Neuronal stem cell (in vitro differentiated cells): ENCODE results near the gene AFAP1L2. TPM values are rescaled to one million over a fixed set of nuclear protein-coding genes. Genes with fewer than 3 reads are reported as not detected.

ENCODE experiments used
- DNase-seq: peaks from one replicate; pipeline ENCODE4 v3.0.0-alpha.2; 2013; ENCODE audit warnings: low spot score
- H2AFZ ChIP-seq: one replicate; pipeline ENCODE4 v1.6.1; 2013; ENCODE audit warnings: mild to moderate bottlenecking, low read length, inconsistent platforms
- H2AK5ac ChIP-seq: 2 replicates; pipeline ENCODE4 v1.6.1; 2013; ENCODE audit warnings: low read depth, mild to moderate bottlenecking, inconsistent platforms, low read length, moderate library complexity, mixed read lengths
- H2BK120ac ChIP-seq: 2 replicates; pipeline ENCODE4 v1.6.1; 2013; ENCODE audit warnings: low read depth, mild to moderate bottlenecking, inconsistent platforms, low read length, moderate library complexity, mixed read lengths
- H2BK12ac ChIP-seq: one replicate; pipeline ENCODE4 v1.6.1; 2013; ENCODE audit warnings: low read length, inconsistent platforms
- H2BK15ac ChIP-seq: 2 replicates; pipeline ENCODE4 v1.6.1; 2013; ENCODE audit warnings: mild to moderate bottlenecking, low read length, inconsistent platforms, mixed read lengths
- H2BK5ac ChIP-seq: one replicate; pipeline ENCODE4 v1.6.1; 2013; ENCODE audit warnings: inconsistent platforms, mild to moderate bottlenecking, low read length, moderate library complexity
- H3K14ac ChIP-seq: one replicate; pipeline ENCODE4 v1.6.1; 2013; ENCODE audit warnings: low read length, inconsistent platforms
- H3K18ac ChIP-seq: 2 replicates; pipeline ENCODE4 v1.6.1; 2013; ENCODE audit warnings: low read length, inconsistent platforms
- H3K23ac ChIP-seq: 2 replicates; pipeline ENCODE4 v1.6.1; 2013; ENCODE audit warnings: low read depth, mild to moderate bottlenecking, mixed read lengths, low read length, inconsistent platforms; ENCODE audit not compliant: poor library complexity
- H3K27ac ChIP-seq: replicated peaks from 3 replicates; pipeline ENCODE4 v1.5.1; 2013; ENCODE audit warnings: low read length, inconsistent platforms
- H3K27me3 ChIP-seq, 3 experiments: 2 replicates each; pipeline ENCODE4 v1.6.1; 2013; ENCODE audit warnings: low read length in 3 of 3, mild to moderate bottlenecking in 2 of 3, inconsistent platforms in 1 of 3, low read depth in 1 of 3, mixed read lengths in 1 of 3, moderate library complexity in 1 of 3; ENCODE audit not compliant: control insufficient read depth in 3 of 3, insufficient read depth in 3 of 3
- H3K36me3 ChIP-seq, 2 donors: replicated peaks in 1 of 2; 2 replicates each; pipeline ENCODE4 v1.6.1; 2013; ENCODE audit warnings: low read length in 2 of 2; ENCODE audit not compliant: control insufficient read depth in 2 of 2, insufficient read depth in 2 of 2
- H3K4ac ChIP-seq: 2 replicates; pipeline ENCODE4 v1.6.1; 2013; ENCODE audit warnings: inconsistent platforms, mild to moderate bottlenecking, low read length, moderate library complexity
- H3K4me1 ChIP-seq, 2 donors: 1 replicate in 1 of 2; 2 replicates in 1 of 2; pipeline ENCODE4 v1.6.1; 2013; ENCODE audit warnings: low read length in 2 of 2, low read depth in 1 of 2; ENCODE audit not compliant: control insufficient read depth in 2 of 2, insufficient read depth in 1 of 2
- H3K4me2 ChIP-seq: one replicate; pipeline ENCODE4 v1.6.1; 2013; ENCODE audit warnings: mild to moderate bottlenecking, low read length, inconsistent platforms; ENCODE audit not compliant: insufficient read depth, poor library complexity, severe bottlenecking
- H3K4me3 ChIP-seq, 2 donors: 2 replicates each; pipeline ENCODE4 v1.5.1; 2013; ENCODE audit warnings: low read length in 2 of 2, mild to moderate bottlenecking in 2 of 2, inconsistent platforms in 1 of 2, moderate library complexity in 1 of 2
- H3K79me1 ChIP-seq: one replicate; pipeline ENCODE4 v1.6.1; 2013; ENCODE audit warnings: low read depth, mild to moderate bottlenecking, inconsistent platforms, low read length, moderate library complexity
- H3K9ac ChIP-seq: one replicate; pipeline ENCODE4 v1.6.1; 2013; ENCODE audit warnings: mild to moderate bottlenecking, low read depth, low read length, inconsistent platforms; ENCODE audit not compliant: poor library complexity
- H3K9me3 ChIP-seq, 2 donors: replicated peaks in 1 of 2; 2 replicates each; pipeline versions ENCODE3 to v1.6.1; 2013; ENCODE audit warnings: low read length in 2 of 2, mild to moderate bottlenecking in 2 of 2, inconsistent platforms in 1 of 2, low read depth in 1 of 2, mixed read lengths in 1 of 2, moderate library complexity in 1 of 2; ENCODE audit not compliant: control insufficient read depth in 2 of 2, insufficient read depth in 1 of 2
- H4K8ac ChIP-seq: one replicate; pipeline ENCODE4 v1.6.1; 2013; ENCODE audit warnings: low read depth, mild to moderate bottlenecking, inconsistent platforms, low read length, moderate library complexity
- H4K91ac ChIP-seq: one replicate; pipeline ENCODE4 v1.6.1; 2013; ENCODE audit warnings: low read length, low read depth, mild to moderate bottlenecking, inconsistent platforms; ENCODE audit not compliant: poor library complexity
- WGBS, 2 donors: extraction: QIAGEN DNeasy Blood & Tissue Kit; methylation state at CpG; one replicate each; pipeline ENCODE4 v1.1.7; 2013; ENCODE audit warnings: missing lambda C conversion rate in 2 of 2, mixed read lengths in 1 of 2; ENCODE audit not compliant: insufficient read length in 2 of 2, insufficient replicate concordance in 1 of 2; ENCODE audit errors: extremely low coverage in 2 of 2; 5-methylcytosine and 5-hydroxymethylcytosine counted together
- polyA plus RNA-seq, 2 experiments: library from polyadenylated mRNA; stranded (reverse); fragments of 200-250 nt; gene quantifications; one replicate each; pipeline ENCODE4 v1.2.3, GENCODE V29; 2013

AFAP1L2 gene
- 6.7 TPM for polyA plus RNA-seq (2013, experiment 1 of 2)
- polyA plus RNA-seq (2013, experiment 2 of 2), result 6.9 TPM

GRCh38 chr10:114404171-114405010, at the start of gene AFAP1L2:
TSS of gene AFAP1L2 (minus strand) at chr10:114404502. CDS start at chr10:114404455, 47 bp downstream.
- Histone ChIP-seq H3K27me3 (peaks cover 10 to 91% (median 30%) of the 10 kb centered on the region in 3 experiments), H3K27ac (no peak within 1 kb of the TSS), H3K4ac (no peak within 1 kb of the TSS), H3K9ac (peak within 1 kb of the TSS; percentile 88), H3K36me3 (no peaks in the 10 kb centered on the region), H3K14ac (no peak within 1 kb of the TSS), H3K79me1 (no peaks in the 10 kb centered on the region), H3K4me2 (peak within 1 kb of the TSS; percentile 97), H4K91ac (no peak within 1 kb of the TSS), H2BK120ac (peak within 1 kb of the TSS; percentile 25), H4K8ac (no peak within 1 kb of the TSS), H3K4me3 (peak within 1 kb of the TSS; percentile 37 to 89), H2BK12ac (peak within 1 kb of the TSS; percentile 77), H2BK15ac (peak within 1 kb of the TSS; percentile 30), H3K9me3 (no peaks in the 10 kb centered on the region), H2BK5ac (peak within 1 kb of the TSS; percentile 47), H3K18ac (peak within 1 kb of the TSS; percentile 95), H2AK5ac (peak within 1 kb of the TSS; percentile 37), H3K4me1 (peaks cover 7 to 21% of the 10 kb centered on the region in 2 donors), H3K23ac (peak within 1 kb of the TSS; percentile 57), H2AFZ (peak within 1 kb of the TSS; percentile 91)
- WGBS, 2 donors, result no CpG with 5 or more reads among the region's 88 CpGs
- no peak for DNase-seq

GRCh38 chr10:114453576-114453975, 49.3 kb upstream of the AFAP1L2 start:
- WGBS, 2 donors, result no CpG with 5 or more reads among the region's 9 CpGs
- Histone ChIP-seq H2AK5ac (no peak overlapping the region), H2BK120ac (no peak overlapping the region), H3K4me3 (no peak overlapping the region), H2BK15ac (no peak overlapping the region), H3K79me1 (no peaks in the 10 kb centered on the region), H2BK5ac (no peak overlapping the region), H3K36me3 (peaks cover 0 to 95% of the 10 kb centered on the region in 2 donors), H3K4me1 (no peaks in the 10 kb centered on the region), H3K14ac (no peak overlapping the region), H4K8ac (no peak overlapping the region), H3K27ac (no peak overlapping the region), H2AFZ (no peak overlapping the region), H3K9me3 (no peaks in the 10 kb centered on the region), H3K18ac (no peak overlapping the region), H3K23ac (no peak overlapping the region), H3K9ac (no peak overlapping the region), H2BK12ac (no peak overlapping the region), H3K4ac (no peak overlapping the region), H4K91ac (no peak overlapping the region), H3K27me3 (no peaks in the 10 kb centered on the region), H3K4me2 (no peak overlapping the region)
- DNase-seq, result no peak

GRCh38 chr10:114448897-114449296, 44.6 kb upstream of the AFAP1L2 start:
- peaks cover 0 to 96% of the 10 kb centered on the region in 2 donors for H3K36me3 ChIP-seq
- H3K18ac ChIP-seq, result no peak overlapping the region
- H3K27ac ChIP-seq, result no peak overlapping the region
- no peak overlapping the region for H2AFZ ChIP-seq
- H2BK5ac ChIP-seq, result no peak overlapping the region
- no peak for DNase-seq
- H3K23ac ChIP-seq, result no peak overlapping the region
- no peaks in the 10 kb centered on the region for H3K27me3 ChIP-seq
- no peak overlapping the region for H3K14ac ChIP-seq
- H3K4me3 ChIP-seq, result no peak overlapping the region
- H3K9ac ChIP-seq, result no peak overlapping the region
- H4K8ac ChIP-seq, result no peak overlapping the region
- no peak overlapping the region for H4K91ac ChIP-seq
- WGBS, 2 donors, result no CpG with 5 or more reads among the region's 2 CpGs
- H2AK5ac ChIP-seq, result no peak overlapping the region
- no peak overlapping the region for H3K4ac ChIP-seq
- H3K4me1 ChIP-seq, result no peaks in the 10 kb centered on the region
- no peak overlapping the region for H2BK12ac ChIP-seq
- H3K4me2 ChIP-seq, result no peak overlapping the region
- no peaks in the 10 kb centered on the region for H3K79me1 ChIP-seq
- H3K9me3 ChIP-seq, result no peaks in the 10 kb centered on the region
- no peak overlapping the region for H2BK120ac ChIP-seq
- no peak overlapping the region for H2BK15ac ChIP-seq

GRCh38 chr10:114445332-114445731, 41.0 kb upstream of the AFAP1L2 start:
- peaks cover 2 to 96% of the 10 kb centered on the region in 2 donors for H3K36me3 ChIP-seq
- no peak overlapping the region for H3K27ac ChIP-seq
- no peaks in the 10 kb centered on the region for H3K4me1 ChIP-seq
- H2AFZ ChIP-seq, result no peak overlapping the region
- no peak overlapping the region for H3K4me2 ChIP-seq
- no peaks in the 10 kb centered on the region for H3K79me1 ChIP-seq
- H2BK12ac ChIP-seq, result no peak overlapping the region
- no peaks in the 10 kb centered on the region for H3K9me3 ChIP-seq
- H4K8ac ChIP-seq, result no peak overlapping the region
- no peak overlapping the region for H2BK15ac ChIP-seq
- no peak overlapping the region for H3K4ac ChIP-seq
- no peaks in the 10 kb centered on the region for H3K27me3 ChIP-seq
- H2AK5ac ChIP-seq, result no peak overlapping the region
- DNase-seq, result no peak
- H2BK120ac ChIP-seq, result no peak overlapping the region
- H3K9ac ChIP-seq, result no peak overlapping the region
- no peak overlapping the region for H4K91ac ChIP-seq
- H3K18ac ChIP-seq, result no peak overlapping the region
- no peak overlapping the region for H3K23ac ChIP-seq
- H2BK5ac ChIP-seq, result no peak overlapping the region
- no peak overlapping the region for H3K4me3 ChIP-seq
- no CpG with 5 or more reads among the region's 6 CpGs for WGBS, 2 donors
- no peak overlapping the region for H3K14ac ChIP-seq
